Memory B cell (primary cell): ENCODE data around the gene DNM1.
"Not testable (repeated sequence)": the region's sequence is repeated elsewhere in the genome, so short reads cannot be mapped to it uniquely, and the experiment has no call there.

Source experiments
- ATAC-seq: fragments of 150-1000 bp; cut with Tn5 transposase; 2 replicates; pipeline ENCODE4 v1.10.0; 2021; ENCODE audit warnings: low read depth, mild to moderate bottlenecking, moderate library complexity
- DNase-seq, 2 donors: peaks; one replicate each; pipeline ENCODE4 v3.0.0; 2022; ENCODE audit warnings: low spot score in 2 of 2
- H3K27ac Mint-ChIP-seq: one replicate; pipeline ENCODE4 v1.8.0; 2022; ENCODE audit warnings: mild to moderate bottlenecking, moderate library complexity, mixed read lengths
- H3K27me3 Mint-ChIP-seq: one replicate; pipeline ENCODE4 v1.8.0; 2022; ENCODE audit warnings: mixed read lengths
- H3K36me3 Mint-ChIP-seq: one replicate; pipeline ENCODE4 v1.8.0; 2022; ENCODE audit warnings: mild to moderate bottlenecking, mixed read lengths
- H3K4me1 Mint-ChIP-seq: one replicate; pipeline ENCODE4 v1.8.0; 2022; ENCODE audit warnings: mixed read lengths
- H3K4me3 Mint-ChIP-seq: one replicate; pipeline ENCODE4 v1.8.0; 2022; ENCODE audit warnings: mild to moderate bottlenecking, moderate library complexity, mixed read lengths
- H3K9me3 Mint-ChIP-seq: one replicate; pipeline ENCODE4 v1.8.0; 2022; ENCODE audit warnings: mixed read lengths

The DNM1 gene

DNA sequence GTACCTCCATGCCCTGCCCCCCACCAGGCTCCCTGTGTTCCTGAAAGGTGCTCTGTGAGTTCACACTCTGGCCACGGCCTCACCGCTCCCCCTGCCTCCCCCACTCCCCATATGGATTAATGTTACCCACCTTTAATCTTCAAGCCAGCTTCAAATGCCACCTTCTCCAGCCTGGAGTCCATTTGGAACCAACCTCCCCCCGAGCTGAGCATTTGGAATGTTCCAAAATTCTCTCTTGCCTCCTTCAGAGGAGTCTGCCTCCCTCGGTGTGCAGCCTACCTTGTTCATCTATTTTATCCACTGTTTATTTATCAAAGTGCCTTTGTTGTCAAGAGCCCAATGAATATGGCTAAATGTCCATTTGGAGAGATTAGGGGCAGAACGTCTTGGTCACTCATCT is 68.3 kb downstream of the DNM1 start:
- peaks cover 18% of the 10 kb centered on the region for H3K36me3 Mint-ChIP-seq
- ATAC-seq: no peak
- no peak overlapping the region for H3K27ac Mint-ChIP-seq
- H3K9me3 Mint-ChIP-seq: no peaks in the 10 kb centered on the region
- H3K4me3 Mint-ChIP-seq: no peak overlapping the region
- H3K27me3 Mint-ChIP-seq: no peaks in the 10 kb centered on the region
- no peak for DNase-seq
- peaks cover 10% of the 10 kb centered on the region for H3K4me1 Mint-ChIP-seq

DNA sequence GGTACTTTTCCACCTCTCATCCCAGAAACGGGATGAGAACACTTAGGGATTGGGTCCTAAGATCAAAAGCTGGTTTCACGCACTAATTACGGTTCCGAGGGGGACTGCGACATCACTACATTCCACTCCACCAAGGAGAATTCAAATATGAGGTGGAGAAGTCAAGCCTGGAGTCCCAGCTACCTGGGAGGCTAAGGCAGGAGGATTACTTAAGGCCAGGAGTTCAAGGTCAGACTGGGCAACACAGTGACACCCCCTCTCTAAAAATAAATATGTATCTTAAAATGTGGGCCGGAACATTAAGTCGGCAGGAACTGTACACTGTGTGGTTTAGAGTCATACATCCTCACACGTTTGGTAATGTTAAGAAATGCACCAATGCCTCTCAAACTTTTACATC is 71.1 kb downstream of the DNM1 start:
- no peaks in the 10 kb centered on the region for H3K9me3 Mint-ChIP-seq
- ATAC-seq: no peak
- peaks cover 17% of the 10 kb centered on the region for H3K4me1 Mint-ChIP-seq
- no peaks in the 10 kb centered on the region for H3K27me3 Mint-ChIP-seq
- no peak overlapping the region for H3K27ac Mint-ChIP-seq
- peaks cover 13% of the 10 kb centered on the region for H3K36me3 Mint-ChIP-seq
- DNase-seq: no peak
- H3K4me3 Mint-ChIP-seq: peak overlapping the region; percentile 85

DNA sequence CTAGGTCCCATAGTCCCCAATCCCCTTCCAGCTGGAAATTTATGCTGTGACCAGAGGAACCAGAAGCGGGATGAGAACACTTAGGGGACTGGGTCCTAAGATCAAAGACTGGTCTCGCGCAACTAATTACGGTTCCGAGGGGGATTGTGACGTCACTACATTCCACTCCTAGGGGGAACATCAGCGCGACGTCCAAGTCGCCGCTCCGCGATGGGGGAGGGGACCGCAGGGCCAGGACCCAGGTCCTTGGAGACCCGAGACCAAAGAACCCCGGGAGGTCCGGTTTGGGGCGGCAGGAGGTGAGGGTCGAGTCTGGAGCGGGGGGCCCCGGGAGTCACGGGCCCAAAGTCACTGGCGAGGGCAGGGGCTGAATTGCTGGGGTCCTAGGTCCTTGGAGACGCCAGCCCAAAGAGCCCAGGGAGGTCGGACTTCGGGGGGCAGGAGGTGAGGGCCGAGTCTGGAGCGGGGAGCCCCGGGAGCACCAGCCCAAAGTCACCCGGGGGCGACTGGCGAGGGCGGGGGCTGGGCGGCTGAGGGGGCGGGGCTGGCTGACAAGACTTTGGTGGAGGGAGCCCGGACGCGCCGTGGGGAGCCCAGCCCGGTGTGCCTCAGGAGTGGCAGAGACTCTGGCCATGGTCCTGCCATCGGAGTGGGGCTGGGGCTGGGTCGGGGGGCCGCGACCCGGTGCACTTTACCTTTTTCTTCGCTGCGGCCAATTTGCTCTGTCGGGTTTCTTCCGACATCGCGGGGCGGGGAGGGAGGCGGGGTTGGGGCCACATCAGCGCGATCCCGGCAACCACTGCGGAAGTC is 72.2 kb downstream of the DNM1 start, which contains the start of gene GOLGA2:
Gene GOLGA2, minus strand, starts transcription at position 810 of the 810 bp plus-strand sequence. Its CDS starts 31 bp downstream, at position 779.
- peaks cover 14% of the 10 kb centered on the region for H3K36me3 Mint-ChIP-seq
- H3K27me3 Mint-ChIP-seq: no peaks in the 10 kb centered on the region
- H3K9me3 Mint-ChIP-seq: no peaks in the 10 kb centered on the region
- H3K4me3 Mint-ChIP-seq: peak within 1 kb of the TSS; percentile 85
- no peak for DNase-seq
- peak; percentile 59 for ATAC-seq
- peaks cover 17% of the 10 kb centered on the region for H3K4me1 Mint-ChIP-seq
- peak within 1 kb of the TSS; percentile 97 for H3K27ac Mint-ChIP-seq

DNA sequence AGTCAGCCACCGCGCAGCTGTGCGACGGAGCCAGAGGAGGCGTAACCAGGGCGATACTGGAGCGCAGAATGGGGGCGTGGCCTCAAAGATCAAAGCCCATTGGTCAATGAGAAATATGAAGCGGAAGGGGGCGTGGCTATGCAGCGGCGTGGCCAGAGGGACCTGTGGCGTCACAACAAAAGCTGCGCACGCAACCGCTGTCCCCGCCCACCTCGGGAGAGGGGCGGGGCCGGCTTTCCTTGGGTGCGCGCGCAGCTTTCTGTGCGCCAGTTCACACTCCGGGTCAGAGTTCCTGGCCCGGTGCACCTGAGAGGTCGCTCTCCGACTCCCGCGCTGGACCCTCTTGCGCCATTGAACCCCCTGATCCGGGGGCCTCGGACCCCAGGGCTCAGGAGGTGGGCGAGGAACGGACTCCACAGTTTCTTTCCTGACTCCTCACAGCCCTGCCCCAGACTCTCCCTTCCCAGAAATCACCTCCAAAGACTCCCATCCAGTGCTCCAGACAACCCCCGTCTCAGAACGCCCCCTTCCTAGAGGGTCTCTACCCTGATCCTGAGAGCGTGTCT is 72.9 kb downstream of the DNM1 start, which contains the start of gene SWI5:
Gene SWI5, plus strand, starts transcription at position 269 of the 566 bp plus-strand sequence.
- Mint-ChIP-seq H3K4me3 (peak within 1 kb of the TSS; percentile 85), H3K4me1 (peaks cover 17% of the 10 kb centered on the region), H3K27ac (peak within 1 kb of the TSS; percentile 97), H3K9me3 (no peaks in the 10 kb centered on the region), H3K27me3 (no peaks in the 10 kb centered on the region), H3K36me3 (peaks cover 13% of the 10 kb centered on the region)
- peak; percentile 99 to 100 for DNase-seq
- peak; percentile 95 for ATAC-seq

DNA sequence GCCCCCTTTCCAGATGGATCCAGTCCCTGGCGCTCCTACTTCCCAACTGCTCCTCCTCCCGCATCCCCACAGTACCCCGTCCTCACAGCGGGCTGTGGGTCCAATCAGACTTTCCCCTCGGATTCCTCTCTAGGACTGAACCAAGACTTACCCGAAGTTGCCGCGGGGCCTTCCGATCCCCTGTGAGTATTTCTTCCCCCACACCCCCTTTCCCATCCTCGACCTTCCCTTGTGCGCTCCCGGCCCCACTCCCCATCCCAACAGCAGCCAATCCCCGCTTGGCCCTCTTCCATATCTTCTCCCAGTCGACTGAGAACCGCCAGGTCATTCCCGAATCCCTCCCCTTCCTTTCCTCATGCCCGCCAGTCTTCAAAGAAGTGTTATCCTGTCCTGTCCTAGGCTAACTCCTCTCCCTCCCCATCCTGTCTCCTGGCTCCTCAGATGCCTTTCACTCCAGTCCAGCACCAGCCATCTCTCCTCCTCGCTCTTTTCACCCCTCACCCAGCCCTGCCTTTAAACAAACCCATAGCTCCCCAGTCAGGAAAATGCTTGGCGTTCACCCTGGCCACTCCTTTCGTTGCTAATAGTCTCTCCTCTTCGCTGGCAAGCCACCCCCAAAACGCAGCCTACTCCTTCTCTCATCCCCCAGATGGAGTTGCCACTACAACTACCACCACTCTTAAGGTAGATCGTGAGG is 73.5 kb downstream of the DNM1 start:
- peak overlapping the region; percentile 97 for H3K27ac Mint-ChIP-seq
- ATAC-seq (no peak), DNase-seq (no peak)
- no peaks in the 10 kb centered on the region for H3K27me3 Mint-ChIP-seq
- H3K4me3 Mint-ChIP-seq: peak overlapping the region; percentile 85
- H3K9me3 Mint-ChIP-seq: no peaks in the 10 kb centered on the region
- H3K4me1 Mint-ChIP-seq: peaks cover 17% of the 10 kb centered on the region
- H3K36me3 Mint-ChIP-seq: peaks cover 10% of the 10 kb centered on the region

DNA sequence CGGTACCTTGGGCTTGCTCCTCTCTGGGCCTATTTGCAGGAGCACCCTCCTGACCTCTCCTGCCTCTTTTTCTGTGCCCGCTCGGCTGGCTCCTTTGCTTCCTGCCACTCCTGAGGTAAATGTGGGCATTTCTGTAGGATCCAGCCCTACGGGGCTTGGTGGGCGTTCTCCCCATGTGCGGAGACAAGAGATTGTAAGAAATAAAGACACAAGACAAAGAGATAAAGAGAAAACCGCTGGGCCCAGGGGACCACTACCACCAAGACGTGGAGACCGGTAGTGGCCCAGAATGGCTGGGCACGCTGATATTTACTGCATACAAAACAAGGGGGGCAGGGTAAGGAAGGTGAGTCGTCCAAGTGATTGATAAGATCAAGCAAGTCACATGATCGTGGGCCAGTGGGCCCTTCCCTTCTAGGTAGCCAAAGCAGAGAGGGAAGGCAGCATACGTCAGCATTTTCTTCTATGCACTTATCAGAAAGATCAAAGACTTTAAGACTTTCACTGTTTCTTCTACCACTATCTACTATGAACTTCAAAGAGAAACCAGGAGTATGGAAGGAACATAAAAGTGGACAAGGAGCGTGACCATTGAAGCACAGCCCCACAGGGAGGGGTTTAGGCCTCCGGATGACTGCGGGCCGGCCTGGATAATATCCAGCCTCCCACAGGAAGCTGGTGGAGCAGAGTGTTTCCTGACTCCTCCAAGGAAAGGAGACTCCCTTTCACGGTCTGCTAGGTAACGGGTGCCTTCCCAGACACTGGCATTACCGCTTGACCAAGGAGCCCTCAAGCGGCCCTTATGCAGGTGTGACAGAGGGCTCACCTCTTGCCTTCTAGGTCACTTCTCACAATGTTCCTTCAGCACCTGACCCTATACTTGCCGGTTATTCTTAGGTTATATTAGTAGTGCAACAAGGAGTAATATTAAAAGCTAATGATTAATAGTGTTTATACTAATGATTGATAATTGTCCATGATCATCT is 76.2 kb downstream of the DNM1 start:
- H3K4me1 Mint-ChIP-seq: peaks cover 14% of the 10 kb centered on the region
- not testable (repeated sequence) for DNase-seq, H3K4me3 Mint-ChIP-seq, H3K36me3 Mint-ChIP-seq, H3K27ac Mint-ChIP-seq, ATAC-seq, H3K9me3 Mint-ChIP-seq, H3K27me3 Mint-ChIP-seq

DNA sequence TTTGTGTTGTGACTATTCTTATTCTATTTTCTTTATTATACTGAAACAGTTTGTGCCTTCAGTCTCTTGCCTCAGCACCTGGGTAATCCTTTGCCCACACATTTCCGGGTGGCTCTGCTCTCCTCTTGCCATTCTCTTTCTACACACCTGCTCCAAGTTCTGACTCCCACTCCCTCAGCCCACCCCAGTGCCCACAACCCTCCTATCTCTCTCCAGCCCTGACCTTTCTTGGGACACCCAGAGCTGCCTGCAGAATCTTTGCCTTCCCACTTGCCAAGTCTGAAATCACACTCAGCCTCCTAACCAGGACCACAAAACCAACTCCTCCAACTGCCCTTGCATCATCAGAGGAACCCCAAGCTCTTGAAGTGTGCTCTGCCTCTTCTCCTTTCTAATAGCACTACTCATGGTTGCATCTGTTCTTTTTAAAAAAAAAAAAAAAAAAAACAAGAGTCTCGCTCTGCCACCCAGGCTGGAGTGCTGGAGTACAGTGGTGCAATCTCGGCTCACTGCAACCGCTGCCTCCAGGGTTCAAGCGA is 77.0 kb downstream of the DNM1 start:
- H3K4me1 Mint-ChIP-seq: peaks cover 14% of the 10 kb centered on the region
- no peak overlapping the region for H3K27ac Mint-ChIP-seq
- H3K27me3 Mint-ChIP-seq: no peaks in the 10 kb centered on the region
- H3K36me3 Mint-ChIP-seq: peaks cover 7% of the 10 kb centered on the region
- no peak overlapping the region for H3K4me3 Mint-ChIP-seq
- ATAC-seq (no peak), DNase-seq (no peak)
- no peaks in the 10 kb centered on the region for H3K9me3 Mint-ChIP-seq

DNA sequence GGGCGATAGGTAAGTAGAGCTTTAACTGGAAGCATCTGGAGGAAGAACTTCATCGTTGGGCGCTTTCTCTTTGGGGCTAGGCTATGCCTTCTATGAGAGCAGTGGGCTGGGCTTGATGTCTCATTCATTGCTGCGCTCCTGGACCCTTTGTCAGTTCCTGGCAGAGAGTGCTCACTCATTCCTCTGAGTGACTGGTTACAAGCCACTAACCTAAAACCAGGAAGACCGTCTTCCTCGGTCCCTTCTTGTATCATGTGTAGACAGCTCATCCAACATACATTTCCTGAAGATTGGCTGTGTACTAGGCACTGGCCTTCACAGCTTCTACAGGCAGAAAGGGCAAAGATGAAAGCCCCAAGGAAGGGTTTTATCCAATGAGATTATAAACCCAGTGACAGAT is 79.3 kb downstream of the DNM1 start:
- Mint-ChIP-seq H3K4me1 (peaks cover 6% of the 10 kb centered on the region), H3K36me3 (peaks cover 7% of the 10 kb centered on the region), H3K9me3 (no peaks in the 10 kb centered on the region), H3K4me3 (no peak overlapping the region), H3K27ac (no peak overlapping the region), H3K27me3 (no peaks in the 10 kb centered on the region)
- no peak for ATAC-seq
- DNase-seq: no peak

DNA sequence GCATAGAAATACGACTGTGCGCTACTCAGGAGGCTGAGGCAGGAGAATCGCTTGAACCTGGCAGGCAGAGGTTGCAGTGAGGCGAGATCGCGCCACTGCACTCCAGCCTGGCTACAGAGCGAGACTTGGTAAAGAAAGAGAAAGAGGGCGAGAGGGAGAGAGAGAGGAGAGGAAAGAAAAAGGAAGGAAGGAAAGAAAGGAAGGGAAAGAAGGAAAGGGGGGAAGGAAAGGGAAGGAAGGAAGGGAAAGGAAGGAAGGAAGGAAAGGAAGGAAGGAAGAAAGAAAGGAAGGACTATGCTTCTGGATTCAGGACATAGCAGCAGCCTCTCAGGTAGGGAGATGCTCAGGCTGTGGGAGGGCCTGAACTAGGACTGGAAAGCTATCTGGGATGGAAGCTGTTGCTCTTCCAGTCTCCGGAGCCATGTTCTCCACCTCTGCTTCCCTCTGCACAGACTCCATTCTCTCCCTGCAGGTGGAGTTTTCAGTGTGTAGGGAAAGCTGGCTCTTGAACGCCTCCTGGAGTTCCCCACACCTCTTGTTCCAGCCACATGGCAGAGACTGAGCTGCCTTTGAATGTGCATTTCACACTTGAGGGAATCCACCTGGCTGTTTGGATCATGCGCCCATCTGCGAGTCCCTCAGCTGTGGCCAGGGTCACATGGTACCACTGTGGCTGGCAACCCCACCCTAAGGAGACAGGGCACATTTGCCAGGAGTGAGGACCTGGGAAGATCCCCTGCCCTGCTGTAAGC is 82.0 kb downstream of the DNM1 start:
- Mint-ChIP-seq H3K27ac (no peak overlapping the region), H3K4me1 (peaks cover 6% of the 10 kb centered on the region), H3K27me3 (no peaks in the 10 kb centered on the region), H3K36me3 (peaks cover 15% of the 10 kb centered on the region), H3K9me3 (no peaks in the 10 kb centered on the region), H3K4me3 (no peak overlapping the region)
- DNase-seq (no peak), ATAC-seq (no peak)

DNA sequence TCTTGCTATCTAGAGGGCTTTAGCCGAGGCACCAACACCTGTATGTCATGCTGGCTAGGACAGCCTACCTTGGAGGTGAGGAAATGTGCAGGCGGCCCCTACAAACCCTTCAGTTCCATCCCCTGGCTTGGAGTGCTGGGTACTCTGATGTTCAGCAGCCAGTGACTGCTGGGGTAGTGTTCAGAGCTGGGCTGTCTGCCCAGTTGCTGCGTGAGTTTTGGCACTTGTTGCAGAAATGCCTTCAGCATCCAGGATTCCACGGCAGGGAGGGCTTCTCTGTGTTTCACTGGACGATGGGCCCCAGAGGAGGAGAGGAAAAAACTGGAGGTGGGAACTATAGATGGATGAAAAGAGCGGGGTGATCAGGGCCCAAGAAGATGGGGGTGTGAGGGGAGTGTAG is 83.3 kb downstream of the DNM1 start:
- DNase-seq (no peak), ATAC-seq (no peak)
- Mint-ChIP-seq H3K36me3 (peaks cover 15% of the 10 kb centered on the region), H3K4me1 (peaks cover 6% of the 10 kb centered on the region), H3K9me3 (no peaks in the 10 kb centered on the region), H3K4me3 (no peak overlapping the region), H3K27me3 (no peaks in the 10 kb centered on the region), H3K27ac (no peak overlapping the region)

DNA sequence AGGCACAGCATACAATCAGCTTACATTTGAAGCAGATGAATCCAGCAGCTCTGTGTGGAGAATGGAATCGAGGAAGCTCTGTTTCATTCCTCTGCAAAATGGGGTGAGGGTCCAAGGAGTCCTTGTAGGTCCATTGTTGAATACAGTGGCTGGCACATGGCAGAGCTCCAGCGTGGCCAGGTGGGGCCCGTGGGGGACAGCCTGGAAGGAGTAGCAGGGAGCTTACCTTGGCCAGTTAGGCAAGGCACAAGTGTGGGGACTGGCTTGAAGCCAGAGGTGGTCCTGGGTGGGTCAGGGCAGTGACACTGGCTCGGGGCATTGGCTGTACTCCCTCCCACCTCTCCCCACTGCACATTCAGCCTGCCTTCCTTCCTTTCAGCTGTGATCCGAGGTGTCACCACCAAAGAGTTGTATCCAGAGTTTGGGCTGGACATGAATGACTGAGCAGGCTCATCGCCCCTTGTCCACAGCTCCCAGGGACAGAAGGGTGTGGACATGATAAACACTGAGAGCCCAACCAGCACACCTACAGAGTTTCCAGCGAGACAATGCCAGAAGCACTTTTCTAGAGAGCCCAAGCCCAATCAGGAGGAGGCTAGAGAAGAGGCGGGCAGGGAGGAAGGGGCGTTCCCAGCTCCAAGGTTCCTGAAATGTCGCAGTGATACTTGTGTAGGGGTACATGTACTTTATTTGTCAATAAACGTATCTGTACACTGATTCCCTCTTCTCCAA is 85.3 kb downstream of the DNM1 start:
- no peaks in the 10 kb centered on the region for H3K9me3 Mint-ChIP-seq
- H3K27ac Mint-ChIP-seq: no peak overlapping the region
- no peak overlapping the region for H3K4me3 Mint-ChIP-seq
- no peaks in the 10 kb centered on the region for H3K27me3 Mint-ChIP-seq
- H3K36me3 Mint-ChIP-seq: peaks cover 15% of the 10 kb centered on the region
- ATAC-seq: no peak
- H3K4me1 Mint-ChIP-seq: peaks cover 6% of the 10 kb centered on the region
- DNase-seq: no peak

DNA sequence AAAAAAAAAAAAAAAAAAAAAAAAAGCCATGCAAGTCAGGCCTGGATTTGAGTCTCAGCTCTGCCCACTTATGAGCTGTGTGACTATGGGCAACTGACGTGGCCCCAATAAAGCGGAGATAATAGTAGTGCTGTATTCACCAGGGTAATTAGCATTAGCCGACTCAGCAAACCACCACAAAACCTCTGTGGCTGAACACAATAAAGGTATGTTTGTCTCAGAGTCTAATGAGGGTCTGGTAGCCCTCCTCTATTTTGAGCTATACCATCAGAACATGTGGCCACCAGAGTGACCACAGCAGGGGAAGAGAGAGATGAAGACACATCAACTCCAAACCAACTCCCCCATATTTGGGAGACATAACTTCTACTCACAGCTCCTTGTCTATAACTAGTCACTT is 88.8 kb downstream of the DNM1 start:
- peaks cover 12% of the 10 kb centered on the region for H3K36me3 Mint-ChIP-seq
- ATAC-seq (no peak), DNase-seq (no peak)
- H3K9me3 Mint-ChIP-seq: no peaks in the 10 kb centered on the region
- no peaks in the 10 kb centered on the region for H3K27me3 Mint-ChIP-seq
- H3K27ac Mint-ChIP-seq: no peak overlapping the region
- no peak overlapping the region for H3K4me3 Mint-ChIP-seq
- no peaks in the 10 kb centered on the region for H3K4me1 Mint-ChIP-seq
